Parathyroid adenoma (tissue), 2 donors: ENCODE measurements around the gene SEPTIN5.
A peak's percentile ranks its signal among the peaks of the same experiment; 100 is the strongest.

Experiments used
- H2AFZ ChIP-seq: fragments of 300-600 bp; sonication (generic); one replicate; pipeline ENCODE4 v1.7.0; 2017; ENCODE audit warnings: antibody characterized with exemption, mild to moderate bottlenecking
- H3K27ac ChIP-seq: fragments of 300-600 bp; sonication (generic); one replicate; pipeline ENCODE4 v1.7.0; 2017
- H3K27me3 ChIP-seq: fragments of 300-600 bp; sonication (generic); one replicate; pipeline ENCODE4 v1.7.0; 2017; ENCODE audit warnings: low read length; ENCODE audit not compliant: control insufficient read depth, insufficient read depth
- H3K36me3 ChIP-seq: fragments of 300-600 bp; sonication (generic); one replicate; pipeline ENCODE4 v1.7.0; 2017; ENCODE audit warnings: low read length; ENCODE audit not compliant: control insufficient read depth, insufficient read depth
- H3K4me1 ChIP-seq: fragments of 300-600 bp; sonication (generic); one replicate; pipeline ENCODE4 v1.7.0; 2017; ENCODE audit warnings: control low read depth
- H3K4me2 ChIP-seq: fragments of 300-600 bp; sonication (generic); one replicate; pipeline ENCODE4 v1.7.0; 2017; ENCODE audit warnings: low read length
- H3K4me3 ChIP-seq: fragments of 300-600 bp; sonication (generic); one replicate; pipeline ENCODE4 v1.7.0; 2017; ENCODE audit warnings: low read depth, low read length
- H3K79me2 ChIP-seq: fragments of 300-600 bp; sonication (generic); one replicate; pipeline ENCODE4 v1.7.0; 2017; ENCODE audit warnings: control low read depth
- H3K9ac ChIP-seq: fragments of 300-600 bp; sonication (generic); one replicate; pipeline ENCODE4 v1.7.0; 2017; ENCODE audit warnings: mild to moderate bottlenecking
- H3K9me3 ChIP-seq: fragments of 300-600 bp; sonication (generic); one replicate; pipeline ENCODE4 v1.7.0; 2017; ENCODE audit warnings: low read length; ENCODE audit not compliant: control insufficient read depth
- TF ChIP-seq, protein P1 (sequence below): fragments of 300-600 bp; sonication (generic); IDR thresholded peaks from one replicate; pipeline ENCODE4 v1.7.0; 2017; ENCODE audit warnings: antibody characterized with exemption, mild to moderate bottlenecking
- donor health status: primary hyperparathyroidism.

Gene SEPTIN5

DNA sequence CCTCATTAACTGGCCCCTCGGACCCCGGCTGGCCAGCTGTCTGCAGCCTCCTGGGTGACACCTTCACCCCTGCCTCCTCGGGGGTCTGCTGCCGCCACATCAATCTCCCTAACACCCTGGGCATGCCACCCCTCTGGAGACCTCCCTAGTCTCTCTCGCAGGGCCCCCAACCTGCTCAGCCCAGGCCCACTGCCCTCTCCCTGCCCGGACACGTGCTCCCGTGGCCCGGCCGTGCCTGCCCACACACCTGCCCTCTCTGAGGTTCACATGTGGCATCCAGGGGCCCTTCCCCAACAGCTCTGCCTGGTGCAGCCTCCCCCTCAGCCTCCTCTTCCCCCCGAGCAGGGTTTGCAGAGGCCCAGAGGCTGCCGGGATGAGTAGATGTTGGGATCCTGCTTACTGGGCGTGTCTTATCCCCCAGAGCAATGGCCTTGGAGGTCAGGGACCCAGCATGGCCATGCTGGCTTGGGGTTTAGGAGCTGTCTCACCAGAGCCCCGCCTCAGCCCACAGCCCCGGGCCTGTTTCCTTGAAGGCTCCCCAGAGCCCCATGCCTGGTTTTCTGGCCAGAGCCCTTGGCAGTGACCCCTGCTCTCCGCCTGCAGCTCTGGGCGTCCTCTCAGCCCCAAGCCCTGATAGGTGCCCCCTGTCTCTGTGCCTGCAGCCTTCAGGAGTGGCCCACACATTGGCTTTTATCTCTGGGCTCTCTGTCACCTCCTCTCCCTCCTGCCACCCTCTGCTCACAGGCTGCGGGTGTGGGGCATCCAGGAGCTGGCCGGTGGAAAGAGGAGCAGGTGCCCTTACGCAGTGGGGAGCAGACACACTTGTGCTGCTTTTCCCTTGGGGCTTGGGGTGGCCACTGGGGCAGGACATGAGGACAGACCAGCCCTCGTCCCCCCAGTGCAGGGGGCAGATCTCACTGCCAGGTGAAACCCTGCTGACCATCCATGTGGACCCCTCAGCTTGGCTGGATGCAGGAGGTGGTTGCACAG is 25.7 kb upstream of the SEPTIN5 start:
- no peaks in the 10 kb centered on the region for H3K9me3 ChIP-seq
- TF ChIP-seq, protein P1, sequence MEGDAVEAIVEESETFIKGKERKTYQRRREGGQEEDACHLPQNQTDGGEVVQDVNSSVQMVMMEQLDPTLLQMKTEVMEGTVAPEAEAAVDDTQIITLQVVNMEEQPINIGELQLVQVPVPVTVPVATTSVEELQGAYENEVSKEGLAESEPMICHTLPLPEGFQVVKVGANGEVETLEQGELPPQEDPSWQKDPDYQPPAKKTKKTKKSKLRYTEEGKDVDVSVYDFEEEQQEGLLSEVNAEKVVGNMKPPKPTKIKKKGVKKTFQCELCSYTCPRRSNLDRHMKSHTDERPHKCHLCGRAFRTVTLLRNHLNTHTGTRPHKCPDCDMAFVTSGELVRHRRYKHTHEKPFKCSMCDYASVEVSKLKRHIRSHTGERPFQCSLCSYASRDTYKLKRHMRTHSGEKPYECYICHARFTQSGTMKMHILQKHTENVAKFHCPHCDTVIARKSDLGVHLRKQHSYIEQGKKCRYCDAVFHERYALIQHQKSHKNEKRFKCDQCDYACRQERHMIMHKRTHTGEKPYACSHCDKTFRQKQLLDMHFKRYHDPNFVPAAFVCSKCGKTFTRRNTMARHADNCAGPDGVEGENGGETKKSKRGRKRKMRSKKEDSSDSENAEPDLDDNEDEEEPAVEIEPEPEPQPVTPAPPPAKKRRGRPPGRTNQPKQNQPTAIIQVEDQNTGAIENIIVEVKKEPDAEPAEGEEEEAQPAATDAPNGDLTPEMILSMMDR, result no peak
- no peak overlapping the region for H3K4me2 ChIP-seq
- H3K9ac ChIP-seq, result no peak overlapping the region
- H2AFZ ChIP-seq, result no peak overlapping the region
- no peaks in the 10 kb centered on the region for H3K27me3 ChIP-seq
- H3K36me3 ChIP-seq, result no peaks in the 10 kb centered on the region
- H3K27ac ChIP-seq, result no peak overlapping the region
- no peaks in the 10 kb centered on the region for H3K79me2 ChIP-seq
- peaks cover 9% of the 10 kb centered on the region for H3K4me1 ChIP-seq
- H3K4me3 ChIP-seq, result no peak overlapping the region

- Histone ChIP-seq H3K9me3 (no peaks in the 10 kb centered on the region), H3K36me3 (no peaks in the 10 kb centered on the region), H3K4me3 (no peak overlapping the region), H3K4me1 (peaks cover 9% of the 10 kb centered on the region), H3K27ac (no peak overlapping the region), H2AFZ (no peak overlapping the region), H3K9ac (no peak overlapping the region), H3K79me2 (no peaks in the 10 kb centered on the region), H3K27me3 (no peaks in the 10 kb centered on the region), H3K4me2 (no peak overlapping the region)
- TF ChIP-seq, protein P1, result no peak
Observed at GRCh38 chr22:19689408-19689807, 24.9 kb upstream of the SEPTIN5 start.

- Histone ChIP-seq H3K27me3 (no peaks in the 10 kb centered on the region), H3K9ac (no peak overlapping the region), H2AFZ (peak overlapping the region; percentile 69), H3K4me1 (peaks cover 9% of the 10 kb centered on the region), H3K79me2 (no peaks in the 10 kb centered on the region), H3K36me3 (no peaks in the 10 kb centered on the region), H3K9me3 (no peaks in the 10 kb centered on the region), H3K4me3 (peak overlapping the region; percentile 54), H3K27ac (peak overlapping the region; percentile 88), H3K4me2 (peak overlapping the region; percentile 91)
- TF ChIP-seq, protein P1, result no peak
Observed at GRCh38 chr22:19691007-19691720, 23.1 kb upstream of the SEPTIN5 start.

- peaks cover 9% of the 10 kb centered on the region for H3K4me1 ChIP-seq
Observed at GRCh38 chr22:19691721-19692341, 22.5 kb upstream of the SEPTIN5 start.

More at GRCh38 chr22:19691721-19692341, 22.5 kb upstream of the SEPTIN5 start:
- Histone ChIP-seq H3K9me3 (no peaks in the 10 kb centered on the region), H3K36me3 (no peaks in the 10 kb centered on the region), H3K4me3 (peak overlapping the region; percentile 54), H3K79me2 (no peaks in the 10 kb centered on the region), H2AFZ (peak overlapping the region; percentile 69), H3K27ac (peak overlapping the region; percentile 88), H3K27me3 (no peaks in the 10 kb centered on the region), H3K4me2 (peak overlapping the region; percentile 91), H3K9ac (no peak overlapping the region)
- TF ChIP-seq, protein P1, result no peak
